ENCODE measurements around the gene CHPF. TPM values are rescaled to one million over a fixed set of nuclear protein-coding genes. Genes with fewer than 3 reads are reported as not detected.

The CHPF gene
- total and polyA plus RNA-seq, 10 of the 15 experiments (the other 5 are each of a cell fraction or from before 2014, with no cell fraction given): 0.09 to 17.4 (median 8.3) TPM; not detected in 1

GRCh38 chr2:219536425-219536824 is 7.2 kb downstream of the CHPF start:
- BruUV-seq (replicated peaks): no TSS peak
- FAIRE-seq (no peak), DNase-seq (ENCODE audit: low read depth, low spot score) (no peak), ATAC-seq (no peak)
- WGBS (ENCODE audit: insufficient coverage, insufficient replicate concordance, low lambda C conversion rate, missing lambda C conversion rate): 15% methylated on average over 6 of the region's 16 CpGs
- H3K9ac ChIP-seq (ENCODE audit: control insufficient read depth, insufficient read depth, low read length): no peak overlapping the region
- no peaks in the 10 kb centered on the region for H3K9me3 ChIP-seq (replicated peaks; ENCODE audit: control insufficient read depth, insufficient read depth, low read length)
- H3K36me3 ChIP-seq (ENCODE audit: control insufficient read depth in 2 of 2, insufficient read depth in 2 of 2, low read length in 1 of 2): no peaks in the 10 kb centered on the region; a peak in 1 of 4 replicates
- H3K4me1 ChIP-seq (ENCODE audit: control insufficient read depth, insufficient read depth, low read length): no peaks in the 10 kb centered on the region
- no peaks in the 10 kb centered on the region for H3K79me2 ChIP-seq (ENCODE audit: control insufficient read depth, insufficient read depth, low read length)
- no peaks in the 10 kb centered on the region for H4K20me1 ChIP-seq (ENCODE audit: control insufficient read depth, insufficient read depth)
- no peak overlapping the region for H2AFZ ChIP-seq (ENCODE audit: control insufficient read depth, low read depth, low read length)
- no peak for TF ChIP-seq HDAC2 (IDR thresholded peaks at IDR 0.05)
- TF ChIP-seq CBX3 (IDR thresholded peaks at IDR 0.05; ENCODE audit: borderline replicate concordance, low read depth): no peak
- no peak for TF ChIP-seq NRF1 (conservative IDR thresholded peaks at IDR 0.05; ENCODE audit: low read depth, low read length)
- TF ChIP-seq RAD21 (IDR thresholded peaks at IDR 0.05; ENCODE audit: insufficient read depth, low read depth, low read length): no peak
- TF ChIP-seq MTA3 (IDR thresholded peaks at IDR 0.05; ENCODE audit: borderline replicate concordance, low read length): no peak
- no peak for TF ChIP-seq JUNB (IDR thresholded peaks at IDR 0.05)
- TF ChIP-seq TCF7 (IDR thresholded peaks at IDR 0.05; ENCODE audit: borderline replicate concordance): no peak
- TF ChIP-seq SIX5 (IDR thresholded peaks at IDR 0.05; ENCODE audit: low read depth, low read length, severe bottlenecking): no peak
- TF ChIP-seq ZSCAN29 (IDR thresholded peaks at IDR 0.05): no peak
- TF ChIP-seq NR2C2 (IDR thresholded peaks at IDR 0.05; ENCODE audit: borderline replicate concordance, control insufficient read depth, insufficient read length, low read depth): no peak
- TF ChIP-seq NFIC (IDR thresholded peaks at IDR 0.05; ENCODE audit: low read depth, low read length): no peak
- no peak for TF ChIP-seq KAT2A (conservative IDR thresholded peaks at IDR 0.05; ENCODE audit: control insufficient read depth, low read depth, low read length)
- TF ChIP-seq GATAD2B (conservative IDR thresholded peaks at IDR 0.05; ENCODE audit: low read depth): no peak
- TF ChIP-seq CHD1 (IDR thresholded peaks at IDR 0.05; ENCODE audit: low read depth, low read length): no peak
- no peak for TF ChIP-seq SUPT20H (IDR thresholded peaks at IDR 0.05; ENCODE audit: borderline replicate concordance, control insufficient read depth, low read depth, low read length)
- no peak for TF ChIP-seq TCF3 (IDR thresholded peaks at IDR 0.05; ENCODE audit: borderline replicate concordance, insufficient read depth, low read depth, low read length)
- TF ChIP-seq, protein P1, sequence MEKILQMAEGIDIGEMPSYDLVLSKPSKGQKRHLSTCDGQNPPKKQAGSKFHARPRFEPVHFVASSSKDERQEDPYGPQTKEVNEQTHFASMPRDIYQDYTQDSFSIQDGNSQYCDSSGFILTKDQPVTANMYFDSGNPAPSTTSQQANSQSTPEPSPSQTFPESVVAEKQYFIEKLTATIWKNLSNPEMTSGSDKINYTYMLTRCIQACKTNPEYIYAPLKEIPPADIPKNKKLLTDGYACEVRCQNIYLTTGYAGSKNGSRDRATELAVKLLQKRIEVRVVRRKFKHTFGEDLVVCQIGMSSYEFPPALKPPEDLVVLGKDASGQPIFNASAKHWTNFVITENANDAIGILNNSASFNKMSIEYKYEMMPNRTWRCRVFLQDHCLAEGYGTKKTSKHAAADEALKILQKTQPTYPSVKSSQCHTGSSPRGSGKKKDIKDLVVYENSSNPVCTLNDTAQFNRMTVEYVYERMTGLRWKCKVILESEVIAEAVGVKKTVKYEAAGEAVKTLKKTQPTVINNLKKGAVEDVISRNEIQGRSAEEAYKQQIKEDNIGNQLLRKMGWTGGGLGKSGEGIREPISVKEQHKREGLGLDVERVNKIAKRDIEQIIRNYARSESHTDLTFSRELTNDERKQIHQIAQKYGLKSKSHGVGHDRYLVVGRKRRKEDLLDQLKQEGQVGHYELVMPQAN (conservative IDR thresholded peaks at IDR 0.05): no peak
- TF ChIP-seq, protein P2, sequence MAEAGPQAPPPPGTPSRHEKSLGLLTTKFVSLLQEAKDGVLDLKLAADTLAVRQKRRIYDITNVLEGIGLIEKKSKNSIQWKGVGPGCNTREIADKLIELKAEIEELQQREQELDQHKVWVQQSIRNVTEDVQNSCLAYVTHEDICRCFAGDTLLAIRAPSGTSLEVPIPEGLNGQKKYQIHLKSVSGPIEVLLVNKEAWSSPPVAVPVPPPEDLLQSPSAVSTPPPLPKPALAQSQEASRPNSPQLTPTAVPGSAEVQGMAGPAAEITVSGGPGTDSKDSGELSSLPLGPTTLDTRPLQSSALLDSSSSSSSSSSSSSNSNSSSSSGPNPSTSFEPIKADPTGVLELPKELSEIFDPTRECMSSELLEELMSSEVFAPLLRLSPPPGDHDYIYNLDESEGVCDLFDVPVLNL (IDR thresholded peaks at IDR 0.05; ENCODE audit: low read depth, low read length): no peak
- TF ChIP-seq, protein P3, sequence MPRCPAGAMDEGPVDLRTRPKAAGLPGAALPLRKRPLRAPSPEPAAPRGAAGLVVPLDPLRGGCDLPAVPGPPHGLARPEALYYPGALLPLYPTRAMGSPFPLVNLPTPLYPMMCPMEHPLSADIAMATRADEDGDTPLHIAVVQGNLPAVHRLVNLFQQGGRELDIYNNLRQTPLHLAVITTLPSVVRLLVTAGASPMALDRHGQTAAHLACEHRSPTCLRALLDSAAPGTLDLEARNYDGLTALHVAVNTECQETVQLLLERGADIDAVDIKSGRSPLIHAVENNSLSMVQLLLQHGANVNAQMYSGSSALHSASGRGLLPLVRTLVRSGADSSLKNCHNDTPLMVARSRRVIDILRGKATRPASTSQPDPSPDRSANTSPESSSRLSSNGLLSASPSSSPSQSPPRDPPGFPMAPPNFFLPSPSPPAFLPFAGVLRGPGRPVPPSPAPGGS (IDR thresholded peaks at IDR 0.05; ENCODE audit: borderline replicate concordance, insufficient read depth, low read depth, low read length, poor library complexity, severe bottlenecking): no peak
- TF ChIP-seq FOXK2 (IDR thresholded peaks at IDR 0.05): no peak
- RAD21 ChIA-PET (ENCODE audit: unreplicated experiment): no interaction called here
- POLR2A ChIA-PET: no interaction called here
- H3K27me3 ChIP-seq (replicated peaks in 1 of 2; ENCODE audit: control insufficient read depth in 2 of 2, insufficient read depth in 2 of 2, low read length in 1 of 2): no peaks in the 10 kb centered on the region; a peak in 2 of 4 replicates
- no peak overlapping the region for H3K27ac ChIP-seq (ENCODE audit: control insufficient read depth, insufficient read depth)
- intact Hi-C loops (cut with micrococcal nuclease; ENCODE audit: unreplicated experiment): no loop called here
- in situ Hi-C loops (cut with MboI): no loop called here
- CTCF ChIA-PET: interaction anchor here (1.1 kb wide), 1 partner anchor 41 kb away, joined by 3 read pairs; a partner anchor contains a TSS
- H3K4me2 ChIP-seq (ENCODE audit: control insufficient read depth, insufficient read depth): no peak overlapping the region
- H3K4me3 ChIP-seq: no peak overlapping the region
- SMC1A ChIA-PET (ENCODE audit: uncharacterized antibody, unreplicated experiment): interaction anchor here (1.8 kb wide), 1 partner anchor 41 kb away, joined by 4 read pairs; no protein-coding TSS in a partner anchor

All from GM12878 (cell line).